Measurements from ENCODE around the gene GSTM2. TPM values are rescaled to one million over a fixed set of nuclear protein-coding genes. Genes with fewer than 3 reads are reported as not detected.

Gene GSTM2
- total and polyA plus RNA-seq, 2 of the 4 experiments (the other 2 are of a cell fraction): 10.2 to 85.5 TPM

DNA sequence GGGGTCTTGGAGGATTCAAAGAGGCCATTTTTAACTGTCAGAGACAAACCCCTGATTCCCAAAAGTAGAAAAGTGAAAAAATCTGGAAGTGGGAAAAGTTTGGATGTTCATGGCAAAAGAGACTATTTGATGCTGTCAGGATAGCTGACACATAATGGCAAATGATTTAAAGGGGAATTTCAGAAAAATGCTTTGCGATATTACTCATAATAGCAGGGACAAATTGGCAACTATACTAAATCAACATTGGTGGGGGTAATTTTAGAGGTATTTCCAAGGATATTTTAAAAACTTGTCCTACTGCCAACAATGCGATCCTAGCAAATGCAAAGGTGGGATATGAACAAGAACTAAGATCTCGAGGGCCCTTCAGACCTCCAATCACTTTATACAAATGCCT is 17.2 kb upstream of the GSTM2 start:
- dilution Hi-C loops (cut with HindIII; ENCODE audit: low sequenced_read_pairs, unreplicated experiment): no loop called here
- DNase-seq: peak; percentile 40

More for the DNA sequence above, 17.2 kb upstream of the GSTM2 start:
- Histone ChIP-seq H4K91ac (ENCODE audit: insufficient read depth, low read depth, low read length) (no peak overlapping the region), H2AK5ac (ENCODE audit: low read depth, low read length) (no peak overlapping the region), H3K14ac (replicated peaks; ENCODE audit: low read depth, low read length) (no peak overlapping the region), H3K23ac (ENCODE audit: low read depth, low read length) (no peak overlapping the region), H2BK15ac (ENCODE audit: low read depth, low read length) (no peak overlapping the region), H3K9me3 (ENCODE audit: control insufficient read depth, insufficient read depth, low read length) (no peaks in the 10 kb centered on the region; the same call in 1 of the 2 replicates), H4K20me1 (ENCODE audit: insufficient read depth, low read length) (no peaks in the 10 kb centered on the region), H2BK120ac (ENCODE audit: low read depth, low read length) (no peak overlapping the region), H2AFZ (replicated peaks; ENCODE audit: low read length, poor library complexity) (no peak overlapping the region), H3K4me2 (ENCODE audit: low read depth, low read length) (no peak overlapping the region), H3K4me3 (ENCODE audit: insufficient read depth, low read depth, low read length) (no peak overlapping the region), H3K4ac (ENCODE audit: low read depth, low read length) (no peak overlapping the region), H2BK5ac (ENCODE audit: low read depth, low read length, poor library complexity, severe bottlenecking) (no peak overlapping the region), H3K9ac (ENCODE audit: low read depth, low read length) (no peak overlapping the region), H4K5ac (ENCODE audit: low read depth, low read length) (no peak overlapping the region), H3K79me1 (ENCODE audit: low read depth in 1 of 2, low read length in 2 of 2) (peaks cover 0 to 3% of the 10 kb centered on the region in 2 experiments; a peak in 2 of 4 replicates), H3K18ac (ENCODE audit: low read depth, low read length) (no peak overlapping the region), H3K56ac (ENCODE audit: extremely low read depth, insufficient read depth, low read length) (no peak overlapping the region), H4K8ac (ENCODE audit: low read depth in 2 of 2, low read length in 2 of 2) (no peak overlapping the region), H2AK9ac (replicated peaks; ENCODE audit: low read depth, low read length, poor library complexity) (no peak overlapping the region), H3K4me1 (ENCODE audit: control insufficient read depth, insufficient read depth, low read length) (peaks cover 2% of the 10 kb centered on the region), H3K9me1 (ENCODE audit: insufficient read depth, low read length) (peaks cover 2% of the 10 kb centered on the region; the same call in 1 of the 2 replicates), H3K36me3 (ENCODE audit: control insufficient read depth, insufficient read depth, low read length) (no peaks in the 10 kb centered on the region), H3K27ac (ENCODE audit: insufficient read depth, low read length) (no peak overlapping the region), H2BK20ac (ENCODE audit: low read depth, low read length) (no peak overlapping the region), H3K27me3 (ENCODE audit: control insufficient read depth, insufficient read depth, low read length) (0 out of 2 replicates have a peak, but pooled peaks cover 3% of the 10 kb centered on the region)
- BruUV-seq (replicated peaks): no TSS peak
- intact Hi-C loops (cut with micrococcal nuclease) (no loop called here), in situ Hi-C loops (cut with MboI; ENCODE audit: low sequenced_read_pairs) (no loop called here)
- ChIA-PET CTCF (interaction anchor here (1.2 to 1.3 kb wide), 2 partner anchors 10 to 99 kb away, joined by 3 to 4 read pairs; no protein-coding TSS in a partner anchor), POLR2A (ENCODE audit: unreplicated experiment) (no interaction called here)
- WGBS, 2 experiments (ENCODE audit: extremely low coverage in 2 of 2, insufficient read length in 1 of 2): no CpG with 5 or more reads among the region's 3 CpGs
- no peak for ATAC-seq (ENCODE audit: low read depth)
- TF ChIP-seq POLR2A (IDR thresholded peaks at IDR 0.05; ENCODE audit: low read depth, low read length) (no peak), CHD1 (IDR thresholded peaks at IDR 0.05; ENCODE audit: low read depth, low read length) (no peak), SMC3 (IDR thresholded peaks at IDR 0.05; ENCODE audit: low read depth, low read length) (no peak), BHLHE40 (IDR thresholded peaks at IDR 0.05; ENCODE audit: low read depth, low read length) (no peak), RAD21 (IDR thresholded peaks at IDR 0.05; ENCODE audit: low read length) (no peak), MXI1 (IDR thresholded peaks at IDR 0.05; ENCODE audit: borderline replicate concordance, low read depth, low read length) (no peak), MAFK (IDR thresholded peaks at IDR 0.05; ENCODE audit: low read depth, low read length) (no peak), RCOR1 (IDR thresholded peaks at IDR 0.05; ENCODE audit: insufficient replicate concordance, low read length) (no peak), FOS (IDR thresholded peaks at IDR 0.05; ENCODE audit: low read depth, low read length) (no peak), NFE2L2 (IDR thresholded peaks at IDR 0.05; ENCODE audit: low read depth, low read length) (no peak), RFX5 (IDR thresholded peaks at IDR 0.05; ENCODE audit: low read depth, low read length) (no peak), MAZ (IDR thresholded peaks at IDR 0.05; ENCODE audit: borderline replicate concordance, low read depth, low read length) (no peak), CEBPB (IDR thresholded peaks at IDR 0.05; ENCODE audit: low read depth, low read length) (no peak)
- TF ChIP-seq, protein P1, sequence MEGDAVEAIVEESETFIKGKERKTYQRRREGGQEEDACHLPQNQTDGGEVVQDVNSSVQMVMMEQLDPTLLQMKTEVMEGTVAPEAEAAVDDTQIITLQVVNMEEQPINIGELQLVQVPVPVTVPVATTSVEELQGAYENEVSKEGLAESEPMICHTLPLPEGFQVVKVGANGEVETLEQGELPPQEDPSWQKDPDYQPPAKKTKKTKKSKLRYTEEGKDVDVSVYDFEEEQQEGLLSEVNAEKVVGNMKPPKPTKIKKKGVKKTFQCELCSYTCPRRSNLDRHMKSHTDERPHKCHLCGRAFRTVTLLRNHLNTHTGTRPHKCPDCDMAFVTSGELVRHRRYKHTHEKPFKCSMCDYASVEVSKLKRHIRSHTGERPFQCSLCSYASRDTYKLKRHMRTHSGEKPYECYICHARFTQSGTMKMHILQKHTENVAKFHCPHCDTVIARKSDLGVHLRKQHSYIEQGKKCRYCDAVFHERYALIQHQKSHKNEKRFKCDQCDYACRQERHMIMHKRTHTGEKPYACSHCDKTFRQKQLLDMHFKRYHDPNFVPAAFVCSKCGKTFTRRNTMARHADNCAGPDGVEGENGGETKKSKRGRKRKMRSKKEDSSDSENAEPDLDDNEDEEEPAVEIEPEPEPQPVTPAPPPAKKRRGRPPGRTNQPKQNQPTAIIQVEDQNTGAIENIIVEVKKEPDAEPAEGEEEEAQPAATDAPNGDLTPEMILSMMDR (conservative IDR thresholded peaks at IDR 0.05; ENCODE audit: low read depth, low read length): no peak
- TF ChIP-seq, protein P2, sequence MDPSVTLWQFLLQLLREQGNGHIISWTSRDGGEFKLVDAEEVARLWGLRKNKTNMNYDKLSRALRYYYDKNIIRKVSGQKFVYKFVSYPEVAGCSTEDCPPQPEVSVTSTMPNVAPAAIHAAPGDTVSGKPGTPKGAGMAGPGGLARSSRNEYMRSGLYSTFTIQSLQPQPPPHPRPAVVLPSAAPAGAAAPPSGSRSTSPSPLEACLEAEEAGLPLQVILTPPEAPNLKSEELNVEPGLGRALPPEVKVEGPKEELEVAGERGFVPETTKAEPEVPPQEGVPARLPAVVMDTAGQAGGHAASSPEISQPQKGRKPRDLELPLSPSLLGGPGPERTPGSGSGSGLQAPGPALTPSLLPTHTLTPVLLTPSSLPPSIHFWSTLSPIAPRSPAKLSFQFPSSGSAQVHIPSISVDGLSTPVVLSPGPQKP (IDR thresholded peaks at IDR 0.05; ENCODE audit: borderline replicate concordance, low read depth, low read length): no peak
- TF ChIP-seq, protein P3, sequence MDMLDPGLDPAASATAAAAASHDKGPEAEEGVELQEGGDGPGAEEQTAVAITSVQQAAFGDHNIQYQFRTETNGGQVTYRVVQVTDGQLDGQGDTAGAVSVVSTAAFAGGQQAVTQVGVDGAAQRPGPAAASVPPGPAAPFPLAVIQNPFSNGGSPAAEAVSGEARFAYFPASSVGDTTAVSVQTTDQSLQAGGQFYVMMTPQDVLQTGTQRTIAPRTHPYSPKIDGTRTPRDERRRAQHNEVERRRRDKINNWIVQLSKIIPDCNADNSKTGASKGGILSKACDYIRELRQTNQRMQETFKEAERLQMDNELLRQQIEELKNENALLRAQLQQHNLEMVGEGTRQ (IDR thresholded peaks at IDR 0.05; ENCODE audit: low read depth, low read length): no peak
